Endothelial cell of umbilical vein (primary cell): ENCODE measurements around the gene C1orf198.

ENCODE experiments used
- EZH2 ChIP-seq: IDR thresholded peaks from 2 replicates; pipeline ENCODE4 v1.6.1; 2012; ENCODE audit warnings: borderline replicate concordance, low read depth, mild to moderate bottlenecking, moderate library complexity, low read length, inconsistent platforms; ENCODE audit not compliant: severe bottlenecking
- JUN ChIP-seq: IDR thresholded peaks from 2 replicates; pipeline ENCODE4 v1.6.1; 2011; ENCODE audit warnings: borderline replicate concordance, low read depth; ENCODE audit not compliant: insufficient read length, insufficient read depth
- POLR2A ChIP-seq: IDR thresholded peaks from 2 replicates; pipeline ENCODE4 v1.6.1; 2012; ENCODE audit warnings: low read depth, mild to moderate bottlenecking, control low read depth, low read length
- POLR2AphosphoS5 ChIP-seq: IDR thresholded peaks from 2 replicates; pipeline ENCODE4 v1.6.1; 2012; ENCODE audit warnings: low read depth, mild to moderate bottlenecking, control low read depth, low read length, moderate library complexity; ENCODE audit not compliant: insufficient read depth
- TF ChIP-seq, protein P1 (sequence below), 2 donors: IDR thresholded peaks; 1 replicate in 1 of 2; 2 replicates in 1 of 2; pipeline ENCODE4 v1.5.1; 2011; ENCODE audit warnings: low read length in 2 of 2, mild to moderate bottlenecking in 2 of 2, moderate library complexity in 2 of 2, control low read depth in 1 of 2, inconsistent platforms in 1 of 2, low read depth in 1 of 2; ENCODE audit not compliant: insufficient read depth in 1 of 2; ENCODE audit errors: extremely low read depth in 1 of 2

DNA sequence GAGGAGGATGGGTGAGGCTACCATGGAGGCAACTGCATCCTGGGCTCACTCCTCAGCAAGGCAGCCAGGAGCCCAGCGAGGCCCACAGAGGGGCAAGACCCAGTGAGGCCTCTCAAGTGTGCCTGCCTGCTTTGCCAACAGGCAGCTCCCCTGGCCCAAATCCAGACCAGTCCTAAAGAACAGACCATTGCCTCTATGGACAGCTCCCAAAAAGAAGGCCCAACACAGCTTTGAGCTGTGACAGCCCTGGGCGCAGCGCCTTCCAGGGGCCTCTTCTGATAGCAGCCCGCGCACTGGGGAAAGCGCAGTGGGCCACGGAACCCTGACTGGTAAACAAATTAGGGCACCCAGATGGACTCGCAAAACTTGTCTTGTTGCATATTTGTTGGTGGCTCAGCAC lies 25.5 kb downstream of the C1orf198 start:
- TF ChIP-seq, protein P1, sequence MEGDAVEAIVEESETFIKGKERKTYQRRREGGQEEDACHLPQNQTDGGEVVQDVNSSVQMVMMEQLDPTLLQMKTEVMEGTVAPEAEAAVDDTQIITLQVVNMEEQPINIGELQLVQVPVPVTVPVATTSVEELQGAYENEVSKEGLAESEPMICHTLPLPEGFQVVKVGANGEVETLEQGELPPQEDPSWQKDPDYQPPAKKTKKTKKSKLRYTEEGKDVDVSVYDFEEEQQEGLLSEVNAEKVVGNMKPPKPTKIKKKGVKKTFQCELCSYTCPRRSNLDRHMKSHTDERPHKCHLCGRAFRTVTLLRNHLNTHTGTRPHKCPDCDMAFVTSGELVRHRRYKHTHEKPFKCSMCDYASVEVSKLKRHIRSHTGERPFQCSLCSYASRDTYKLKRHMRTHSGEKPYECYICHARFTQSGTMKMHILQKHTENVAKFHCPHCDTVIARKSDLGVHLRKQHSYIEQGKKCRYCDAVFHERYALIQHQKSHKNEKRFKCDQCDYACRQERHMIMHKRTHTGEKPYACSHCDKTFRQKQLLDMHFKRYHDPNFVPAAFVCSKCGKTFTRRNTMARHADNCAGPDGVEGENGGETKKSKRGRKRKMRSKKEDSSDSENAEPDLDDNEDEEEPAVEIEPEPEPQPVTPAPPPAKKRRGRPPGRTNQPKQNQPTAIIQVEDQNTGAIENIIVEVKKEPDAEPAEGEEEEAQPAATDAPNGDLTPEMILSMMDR (IDR thresholded peaks at IDR 0.05; ENCODE audit: extremely low read depth in 1 of 2, insufficient read depth in 1 of 2, low read depth in 1 of 2, low read length in 2 of 2), result no peak
- TF ChIP-seq POLR2AphosphoS5 (no peak), EZH2 (no peak), POLR2A (no peak), JUN (no peak)
